SKM-1 treated with dmso at 0.1 percent for 144 hours (cell line): Measurements from ENCODE around the gene AATK.

ENCODE experiments used
- DNase-seq: peaks from one replicate; lab custom pipeline; 2025; ENCODE audit not compliant: unreplicated experiment; lab: John Stamatoyannopoulos, UW

Gene AATK

GRCh38 chr17:81115219-81115618 lies 50.8 kb downstream of the AATK start:
- no peak for DNase-seq

- DNase-seq: no peak
Observed at GRCh38 chr17:81114351-81115093, 51.5 kb downstream of the AATK start.

DNA sequence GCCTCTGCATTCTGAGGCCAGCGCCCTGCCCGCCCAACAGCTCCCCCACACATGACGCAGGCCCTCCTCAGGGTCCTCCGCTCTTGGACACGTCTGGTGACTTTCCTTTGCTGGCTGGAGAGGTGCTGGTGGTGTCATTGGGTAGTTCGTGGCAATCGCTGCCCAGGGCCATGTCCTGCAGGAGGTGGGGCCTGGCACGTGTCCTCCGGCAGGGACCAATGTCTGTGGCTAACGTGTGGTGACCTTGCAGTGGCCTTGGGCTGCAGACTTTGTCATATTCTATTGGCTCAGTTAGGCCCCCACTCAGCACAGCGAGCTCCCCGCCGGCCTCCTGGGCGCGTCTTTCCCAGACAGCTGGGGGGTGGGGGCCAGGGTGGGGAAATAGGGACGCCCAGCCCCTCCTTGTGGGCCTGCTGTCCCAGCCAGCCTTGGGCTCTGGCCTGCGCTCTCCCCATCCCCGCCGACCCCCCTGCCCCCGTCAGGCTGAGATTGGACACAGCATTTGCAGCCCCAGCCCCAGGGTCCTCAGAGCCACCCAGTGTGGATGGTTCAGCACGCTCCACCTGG lies 52.8 kb downstream of the AATK start:
- no peak for DNase-seq

- DNase-seq: no peak
Observed at GRCh38 chr17:81112450-81112849, 53.6 kb downstream of the AATK start.

GRCh38 chr17:81111066-81111465 lies 55.0 kb downstream of the AATK start:
- DNase-seq: no peak

DNA sequence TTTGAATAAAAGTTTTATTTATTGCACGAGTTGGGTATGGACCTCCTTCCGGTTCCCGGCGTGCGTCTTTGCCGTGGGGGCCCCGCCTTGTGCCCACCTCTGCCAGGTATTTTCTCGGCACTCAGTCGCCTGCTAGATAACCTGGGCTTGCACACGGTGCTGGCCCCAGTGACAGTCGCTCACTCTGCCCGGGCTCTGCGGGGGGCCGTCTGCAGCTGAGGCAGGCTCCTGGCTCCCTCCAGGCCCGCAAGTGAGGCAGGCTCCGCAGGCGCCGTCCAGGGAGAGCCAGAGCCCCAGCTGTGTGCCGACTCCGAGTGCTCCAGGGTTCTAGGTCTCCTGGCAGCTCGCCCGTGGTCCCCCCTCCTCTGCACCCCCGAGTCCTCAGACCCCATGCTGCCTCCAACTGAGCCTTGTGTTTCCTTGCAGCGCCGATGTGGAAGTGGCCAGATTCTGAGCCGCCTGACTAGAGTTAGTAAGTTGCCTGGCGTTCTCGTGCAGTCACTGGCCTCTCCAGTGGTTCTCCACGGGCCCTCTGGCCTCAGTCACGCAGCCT lies 55.5 kb downstream of the AATK start:
- DNase-seq: no peak

DNA sequence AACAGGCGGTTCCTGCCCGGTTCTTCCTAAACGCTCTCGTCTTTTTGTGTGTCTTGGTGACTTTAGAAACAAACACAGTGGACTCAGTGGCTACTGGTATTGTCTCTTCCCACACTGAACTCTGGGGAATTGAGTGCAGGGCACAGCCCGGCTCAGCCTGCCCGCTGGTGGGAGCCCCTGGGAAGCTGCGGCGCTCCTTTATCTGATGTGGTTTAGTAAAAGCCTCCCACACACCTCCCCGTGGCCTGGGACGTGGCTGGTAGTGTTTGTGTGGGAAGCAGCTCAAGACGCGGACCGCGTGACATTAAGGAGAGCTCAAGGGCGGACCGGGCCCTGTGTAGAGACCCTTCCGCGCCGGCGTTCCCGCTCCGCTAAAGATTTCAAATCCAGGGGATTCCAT lies 56.1 kb downstream of the AATK start:
- DNase-seq: no peak

DNA sequence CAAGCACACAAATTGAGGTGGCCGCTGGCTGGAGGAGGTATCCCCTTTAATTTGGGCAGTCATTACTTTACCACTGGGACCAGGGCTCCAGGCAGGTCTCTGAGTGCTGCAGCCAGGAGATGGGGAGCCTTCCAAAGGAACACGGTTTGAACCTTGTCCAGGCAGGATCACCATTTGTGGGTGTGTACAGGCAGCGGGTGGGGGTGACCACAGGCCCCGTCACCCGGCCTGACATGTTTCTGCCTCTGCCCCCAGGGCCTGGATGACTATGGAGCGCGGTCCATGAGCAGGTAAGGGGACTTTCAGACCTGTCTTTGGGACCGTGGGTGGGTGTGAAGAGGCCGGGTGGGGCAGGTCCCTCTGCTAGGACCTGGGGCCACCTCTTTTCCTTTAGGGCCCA lies 57.8 kb downstream of the AATK start:
- DNase-seq: no peak

- no peak for DNase-seq
Observed at GRCh38 chr17:81106716-81107115, 59.3 kb downstream of the AATK start.

DNA sequence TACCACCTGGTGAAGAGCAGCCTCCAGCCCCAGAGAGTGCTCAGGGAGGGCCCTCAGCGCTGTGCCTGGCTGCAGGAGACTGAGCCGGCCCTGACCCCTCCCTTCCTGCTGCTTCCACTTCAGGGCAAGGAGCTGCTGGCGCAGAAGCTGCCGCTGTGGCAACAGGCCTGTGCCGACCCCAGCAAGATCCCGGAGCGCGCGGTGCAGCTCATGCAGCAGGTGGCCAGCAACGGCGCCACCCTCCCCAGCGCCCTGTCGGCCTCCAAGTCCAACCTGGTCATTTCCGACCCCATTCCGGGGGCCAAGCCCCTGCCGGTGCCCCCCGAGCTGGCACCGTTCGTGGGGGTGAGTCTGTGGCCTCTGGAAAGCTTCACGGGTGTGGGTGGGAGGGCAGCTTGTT lies 62.6 kb downstream of the AATK start:
- no peak for DNase-seq

DNA sequence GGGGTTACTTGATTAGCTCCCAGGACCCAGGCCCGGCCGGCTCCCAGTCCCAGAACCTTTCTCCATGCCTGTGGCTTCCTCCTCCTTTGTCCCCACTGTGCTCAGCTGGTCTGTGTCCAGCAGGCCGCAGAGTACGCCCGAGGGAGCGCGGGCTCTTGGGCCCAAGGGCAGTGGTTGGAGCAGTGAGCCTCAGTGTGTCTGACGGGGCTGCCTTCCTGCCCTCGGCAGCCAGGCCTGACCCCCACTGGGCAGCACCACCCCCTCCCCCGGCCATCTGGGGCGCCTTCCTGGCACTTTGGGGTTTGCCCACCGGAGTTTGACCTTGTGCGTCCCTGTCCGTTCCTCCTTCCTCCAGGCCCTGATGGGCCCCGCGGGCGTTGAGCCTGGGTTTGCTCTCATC lies 63.2 kb downstream of the AATK start:
- no peak for DNase-seq

GRCh38 chr17:81102352-81102751 lies 63.7 kb downstream of the AATK start:
- DNase-seq: no peak

GRCh38 chr17:81101614-81102306 lies 64.3 kb downstream of the AATK start:
- peak; percentile 72 for DNase-seq

DNA sequence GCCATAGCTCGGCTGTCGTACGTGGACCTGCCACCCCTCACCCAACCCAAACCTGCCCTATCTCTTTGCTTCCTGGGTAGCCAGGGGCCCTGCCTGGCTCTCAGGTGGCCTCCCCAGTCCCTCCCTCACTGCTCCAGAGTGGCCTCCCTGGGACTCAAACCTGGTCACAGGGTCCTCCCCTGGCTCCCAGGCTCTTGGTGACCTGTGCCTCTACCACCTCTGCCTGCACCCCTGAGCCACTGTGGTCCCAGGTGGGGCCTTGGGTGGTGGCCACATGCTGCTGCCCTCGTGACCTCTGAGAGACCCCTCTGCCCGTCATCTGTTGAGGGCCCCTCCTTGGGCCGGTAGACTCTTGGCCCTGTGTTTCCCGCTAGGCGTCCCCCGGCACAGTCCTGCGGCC lies 65.4 kb downstream of the AATK start:
- no peak for DNase-seq

GRCh38 chr17:81099888-81100287 lies 66.1 kb downstream of the AATK start:
- DNase-seq: no peak

DNA sequence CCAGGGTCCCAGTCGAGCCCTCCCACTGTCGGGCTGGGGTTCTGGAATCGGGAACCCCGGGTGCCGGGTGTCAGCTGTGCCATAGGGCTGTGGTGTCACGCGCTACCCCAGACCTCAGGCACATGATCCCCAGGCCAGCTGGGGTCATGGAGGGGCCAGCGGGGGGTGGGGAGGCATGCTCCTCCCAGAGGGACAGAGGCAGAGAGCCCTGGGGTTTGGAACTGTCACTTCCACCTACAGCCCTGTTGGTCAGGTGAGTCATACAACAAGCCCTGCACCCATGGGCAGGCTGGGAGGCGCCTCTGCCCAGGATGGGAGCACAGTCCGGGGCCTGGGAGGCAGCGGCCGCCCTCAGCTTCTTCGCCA lies 68.1 kb downstream of the AATK start:
- peak; percentile 16 for DNase-seq

- no peak for DNase-seq
Observed at GRCh38 chr17:81097134-81097942, 68.7 kb downstream of the AATK start.

DNA sequence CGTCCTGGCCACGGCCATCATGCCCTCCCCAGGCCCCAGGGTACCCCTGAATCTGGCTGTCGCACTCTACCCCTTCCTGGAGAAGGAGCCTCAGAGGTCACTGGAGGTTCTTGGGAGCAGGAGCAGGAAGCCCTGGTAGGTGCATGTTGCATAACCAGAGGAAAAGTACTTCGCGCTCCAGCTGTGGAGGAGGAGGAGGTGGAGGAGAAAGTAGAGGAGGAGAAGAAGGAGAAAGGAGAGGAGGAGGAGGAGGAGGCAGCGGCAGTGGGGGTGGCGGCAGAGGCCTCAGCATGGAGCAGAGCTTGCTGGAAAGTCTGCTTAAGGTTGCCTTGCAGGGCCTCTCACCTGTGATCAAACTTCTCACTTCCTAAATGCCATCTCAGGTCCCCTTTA lies 69.3 kb downstream of the AATK start:
- DNase-seq: no peak

- DNase-seq: no peak
Observed at GRCh38 chr17:81095383-81095762, 70.6 kb downstream of the AATK start.

- no peak for DNase-seq
Observed at GRCh38 chr17:81094509-81095382, 71.3 kb downstream of the AATK start.
